MM.1S (cell line): ENCODE data around the gene MADD.

ENCODE experiments used
- EZH2 ChIP-seq: fragments of 300-600 bp; sonication (generic); optimal IDR thresholded peaks from 2 replicates; pipeline ENCODE3; 2017; ENCODE audit warnings: low read depth, mild to moderate bottlenecking, antibody characterized with exemption, low read length, mixed read lengths
- EZH2phosphoT487 ChIP-seq: fragments of 300-600 bp; sonication (generic); IDR thresholded peaks from 2 replicates; pipeline ENCODE4 v1.6.1; 2018; ENCODE audit warnings: antibody characterized with exemption, low read length
- TF ChIP-seq, protein P1 (sequence below): fragments of 300-600 bp; sonication (generic); IDR thresholded peaks from 2 replicates; pipeline ENCODE4 v1.5.1; 2016; ENCODE audit warnings: antibody characterized with exemption, low read length, mixed read lengths

DNA sequence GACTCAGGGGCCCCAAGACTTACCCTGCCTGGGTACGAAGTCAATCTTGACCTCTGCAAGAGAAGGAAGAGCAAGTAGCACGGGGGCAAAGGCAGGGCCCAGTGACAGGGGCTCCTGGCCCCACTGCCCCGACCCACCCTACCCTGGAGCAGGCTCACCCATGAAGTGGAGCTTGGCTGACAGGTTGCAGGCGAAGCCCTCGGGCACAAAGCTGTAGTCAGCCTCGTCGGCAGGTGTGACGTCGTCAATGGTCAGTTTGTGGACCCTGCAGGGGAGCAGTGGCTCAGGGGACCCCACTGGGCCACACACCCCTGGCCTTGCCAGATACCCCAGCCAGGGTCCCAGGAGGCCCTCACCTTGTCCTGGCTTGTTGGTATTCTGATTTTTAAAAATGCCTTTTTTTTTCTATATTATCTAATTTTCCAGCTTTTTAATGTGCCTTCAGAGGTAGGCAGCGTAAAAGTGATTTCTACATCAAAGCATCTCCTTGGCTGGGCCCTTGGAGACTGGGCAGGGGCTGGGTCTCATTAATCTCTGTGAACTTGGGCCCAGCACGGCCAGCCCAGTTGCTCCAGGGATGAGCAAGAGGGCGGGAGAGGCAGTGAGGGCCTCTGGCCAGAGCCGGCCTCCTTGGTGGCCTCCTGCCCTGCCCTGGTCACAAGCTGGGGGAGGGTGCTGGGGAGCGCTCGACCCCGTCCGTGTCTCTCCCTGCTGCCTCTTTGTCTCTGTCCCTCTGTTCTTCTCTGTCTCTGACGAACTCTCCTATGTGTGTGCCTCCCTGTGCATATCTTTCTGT is 71.2 kb downstream of the MADD start:
- TF ChIP-seq, protein P1, sequence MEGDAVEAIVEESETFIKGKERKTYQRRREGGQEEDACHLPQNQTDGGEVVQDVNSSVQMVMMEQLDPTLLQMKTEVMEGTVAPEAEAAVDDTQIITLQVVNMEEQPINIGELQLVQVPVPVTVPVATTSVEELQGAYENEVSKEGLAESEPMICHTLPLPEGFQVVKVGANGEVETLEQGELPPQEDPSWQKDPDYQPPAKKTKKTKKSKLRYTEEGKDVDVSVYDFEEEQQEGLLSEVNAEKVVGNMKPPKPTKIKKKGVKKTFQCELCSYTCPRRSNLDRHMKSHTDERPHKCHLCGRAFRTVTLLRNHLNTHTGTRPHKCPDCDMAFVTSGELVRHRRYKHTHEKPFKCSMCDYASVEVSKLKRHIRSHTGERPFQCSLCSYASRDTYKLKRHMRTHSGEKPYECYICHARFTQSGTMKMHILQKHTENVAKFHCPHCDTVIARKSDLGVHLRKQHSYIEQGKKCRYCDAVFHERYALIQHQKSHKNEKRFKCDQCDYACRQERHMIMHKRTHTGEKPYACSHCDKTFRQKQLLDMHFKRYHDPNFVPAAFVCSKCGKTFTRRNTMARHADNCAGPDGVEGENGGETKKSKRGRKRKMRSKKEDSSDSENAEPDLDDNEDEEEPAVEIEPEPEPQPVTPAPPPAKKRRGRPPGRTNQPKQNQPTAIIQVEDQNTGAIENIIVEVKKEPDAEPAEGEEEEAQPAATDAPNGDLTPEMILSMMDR = no peak
- TF ChIP-seq EZH2 (no peak), EZH2phosphoT487 (no peak)
